ENCODE results near the gene TECPR2. TPM values are rescaled to one million over a fixed set of nuclear protein-coding genes. Genes with fewer than 3 reads are reported as not detected.

Gene TECPR2
- total RNA-seq, 1 donor from 2014 or later = 21.4 TPM

- peak; percentile 49 for DNase-seq
- Histone ChIP-seq H3K4me1 (no peaks in the 10 kb centered on the region), H3K36me3 (peaks cover 8% of the 10 kb centered on the region), H3K9me3 (no peaks in the 10 kb centered on the region), H3K4me3 (no peak overlapping the region), H3K27me3 (no peaks in the 10 kb centered on the region), H3K27ac (no peak overlapping the region)
- TF ChIP-seq CTCF (IDR thresholded peaks at IDR 0.05) = no peak
- intact Hi-C loops (cut with DNase I) = no loop called here
- ATAC-seq = no peak
Observed at GRCh38 chr14:102493585-102493984, 130.8 kb downstream of the TECPR2 start.

- no peak for TF ChIP-seq CTCF (IDR thresholded peaks at IDR 0.05)
- peaks cover 9% of the 10 kb centered on the region for H3K36me3 ChIP-seq
- H3K27me3 ChIP-seq = no peaks in the 10 kb centered on the region
- ATAC-seq (no peak), DNase-seq (no peak)
- no peak overlapping the region for H3K4me3 ChIP-seq
- intact Hi-C loops (cut with DNase I) = no loop called here
- H3K9me3 ChIP-seq = no peaks in the 10 kb centered on the region
- H3K27ac ChIP-seq = no peak overlapping the region
- peaks cover 12% of the 10 kb centered on the region for H3K4me1 ChIP-seq
Observed at GRCh38 chr14:102495491-102496330, 133.0 kb downstream of the TECPR2 start.

GRCh38 chr14:102496331-102496691 lies 133.6 kb downstream of the TECPR2 start:
- no peak for ATAC-seq
- Histone ChIP-seq H3K9me3 (no peaks in the 10 kb centered on the region), H3K4me3 (no peak overlapping the region), H3K27ac (no peak overlapping the region), H3K36me3 (peaks cover 9% of the 10 kb centered on the region), H3K4me1 (peaks cover 14% of the 10 kb centered on the region), H3K27me3 (no peaks in the 10 kb centered on the region)
- TF ChIP-seq CTCF (IDR thresholded peaks at IDR 0.05) = no peak
- no peak for DNase-seq
- intact Hi-C loops (cut with DNase I) = no loop called here

- Histone ChIP-seq H3K36me3 (peaks cover 9% of the 10 kb centered on the region), H3K9me3 (no peaks in the 10 kb centered on the region), H3K4me3 (no peak overlapping the region), H3K27me3 (no peaks in the 10 kb centered on the region), H3K4me1 (peaks cover 14% of the 10 kb centered on the region), H3K27ac (no peak overlapping the region)
- ATAC-seq = no peak
- no peak for TF ChIP-seq CTCF (IDR thresholded peaks at IDR 0.05)
- peak; percentile 64 for DNase-seq
- intact Hi-C loops (cut with DNase I) = no loop called here
Observed at GRCh38 chr14:102496958-102497744, 134.4 kb downstream of the TECPR2 start.

- DNase-seq = no peak
- peaks cover 9% of the 10 kb centered on the region for H3K36me3 ChIP-seq
Observed at GRCh38 chr14:102497998-102498677, 135.4 kb downstream of the TECPR2 start.

More at GRCh38 chr14:102497998-102498677, 135.4 kb downstream of the TECPR2 start:
- no peak for ATAC-seq
- no peak overlapping the region for H3K27ac ChIP-seq
- intact Hi-C loops (cut with DNase I) = no loop called here
- TF ChIP-seq CTCF (IDR thresholded peaks at IDR 0.05) = no peak
- no peaks in the 10 kb centered on the region for H3K27me3 ChIP-seq
- no peak overlapping the region for H3K4me3 ChIP-seq
- peaks cover 14% of the 10 kb centered on the region for H3K4me1 ChIP-seq
- H3K9me3 ChIP-seq = no peaks in the 10 kb centered on the region

All from upper lobe of right lung (tissue), 1 donor.